ENCODE results near the gene ASB6. TPM values are rescaled to one million over a fixed set of nuclear protein-coding genes. Genes with fewer than 3 reads are reported as not detected.

The ASB6 gene
- total RNA-seq, 6 experiments from 2014 or later: 4.5 to 9.5 (median 5.4) TPM

GRCh38 chr9:129661029-129661428 lies 19.1 kb upstream of the ASB6 start:
- no peaks in the 10 kb centered on the region for H3K27me3 ChIP-seq
- DNase-seq (no peak), ATAC-seq (no peak)
- H3K4me1 ChIP-seq: no peaks in the 10 kb centered on the region
- intact Hi-C loops (cut with DNase I): no loop called here
- no peaks in the 10 kb centered on the region for H3K9me3 ChIP-seq
- H3K36me3 ChIP-seq: no peaks in the 10 kb centered on the region
- 64% methylated on average over 2 of the region's 2 CpGs for WGBS (ENCODE audit: insufficient coverage, low coverage, low lambda C conversion rate, missing lambda C conversion rate)
- H3K27ac ChIP-seq: no peak overlapping the region
- TF ChIP-seq POLR2A (IDR thresholded peaks at IDR 0.05): no peak
- TF ChIP-seq, protein P1, sequence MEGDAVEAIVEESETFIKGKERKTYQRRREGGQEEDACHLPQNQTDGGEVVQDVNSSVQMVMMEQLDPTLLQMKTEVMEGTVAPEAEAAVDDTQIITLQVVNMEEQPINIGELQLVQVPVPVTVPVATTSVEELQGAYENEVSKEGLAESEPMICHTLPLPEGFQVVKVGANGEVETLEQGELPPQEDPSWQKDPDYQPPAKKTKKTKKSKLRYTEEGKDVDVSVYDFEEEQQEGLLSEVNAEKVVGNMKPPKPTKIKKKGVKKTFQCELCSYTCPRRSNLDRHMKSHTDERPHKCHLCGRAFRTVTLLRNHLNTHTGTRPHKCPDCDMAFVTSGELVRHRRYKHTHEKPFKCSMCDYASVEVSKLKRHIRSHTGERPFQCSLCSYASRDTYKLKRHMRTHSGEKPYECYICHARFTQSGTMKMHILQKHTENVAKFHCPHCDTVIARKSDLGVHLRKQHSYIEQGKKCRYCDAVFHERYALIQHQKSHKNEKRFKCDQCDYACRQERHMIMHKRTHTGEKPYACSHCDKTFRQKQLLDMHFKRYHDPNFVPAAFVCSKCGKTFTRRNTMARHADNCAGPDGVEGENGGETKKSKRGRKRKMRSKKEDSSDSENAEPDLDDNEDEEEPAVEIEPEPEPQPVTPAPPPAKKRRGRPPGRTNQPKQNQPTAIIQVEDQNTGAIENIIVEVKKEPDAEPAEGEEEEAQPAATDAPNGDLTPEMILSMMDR (IDR thresholded peaks at IDR 0.05): no peak
- H3K4me3 ChIP-seq: no peak overlapping the region

DNA sequence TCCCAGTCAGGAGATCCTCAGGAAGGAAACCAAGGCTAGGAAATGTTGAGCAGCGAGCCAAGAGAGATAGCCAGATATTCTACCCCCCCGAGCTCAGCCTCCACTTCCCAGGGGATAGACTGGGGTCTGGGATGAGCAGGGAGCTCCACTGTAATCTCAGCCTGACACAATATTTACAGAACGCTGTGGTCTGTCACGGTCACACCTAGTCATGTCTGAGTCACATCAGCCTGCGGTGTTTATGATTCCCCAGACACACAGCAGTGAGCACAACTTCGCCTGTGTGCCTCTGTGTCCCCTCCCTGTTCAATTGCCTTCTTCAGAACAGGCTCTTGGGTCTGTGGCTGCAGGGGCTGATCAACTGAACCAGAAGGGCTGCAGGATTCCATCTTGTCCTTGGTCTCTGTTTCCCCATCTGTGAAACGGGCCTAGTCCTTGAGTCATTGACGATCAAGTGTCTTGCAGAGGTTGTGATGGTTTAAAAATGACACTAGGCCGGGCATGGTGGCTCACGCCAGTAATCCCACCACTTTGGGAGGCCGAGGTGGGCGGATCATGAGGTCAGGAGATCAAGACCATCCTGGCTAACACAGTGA lies 14.9 kb upstream of the ASB6 start:
- intact Hi-C loops (cut with DNase I): no loop called here
- no peaks in the 10 kb centered on the region for H3K27me3 ChIP-seq
- no peaks in the 10 kb centered on the region for H3K9me3 ChIP-seq
- no peak for ATAC-seq
- H3K4me1 ChIP-seq: no peaks in the 10 kb centered on the region
- DNase-seq: no peak
- H3K36me3 ChIP-seq: no peaks in the 10 kb centered on the region
- 63% methylated on average over 8 of the region's 12 CpGs for WGBS (ENCODE audit: insufficient coverage, low coverage, low lambda C conversion rate, missing lambda C conversion rate)
- H3K27ac ChIP-seq: no peak overlapping the region
- TF ChIP-seq, protein P1 (IDR thresholded peaks at IDR 0.05): no peak
- TF ChIP-seq POLR2A (IDR thresholded peaks at IDR 0.05): no peak
- H3K4me3 ChIP-seq: no peak overlapping the region

DNA sequence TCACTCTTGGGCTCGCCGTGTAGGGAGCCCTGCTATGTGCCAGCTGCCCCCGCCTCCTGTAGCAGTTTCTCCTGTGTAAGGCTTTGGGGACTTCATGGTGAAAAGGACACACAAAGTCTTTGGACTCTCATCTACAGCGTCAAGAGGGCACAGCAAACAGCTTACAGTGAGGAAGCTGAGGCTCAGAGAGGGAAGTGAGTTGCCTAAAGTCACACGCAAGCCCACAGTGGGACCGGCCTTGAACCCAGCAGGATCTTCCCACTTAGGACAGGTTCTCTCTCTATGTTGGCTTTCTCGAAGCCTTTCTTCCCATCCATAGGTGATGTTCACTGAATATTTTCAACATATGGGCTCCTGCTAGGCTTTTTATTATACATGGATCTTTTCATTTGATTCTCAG lies 13.7 kb upstream of the ASB6 start:
- no peaks in the 10 kb centered on the region for H3K9me3 ChIP-seq
- ATAC-seq (no peak), DNase-seq (no peak)
- H3K27ac ChIP-seq: no peak overlapping the region
- no peaks in the 10 kb centered on the region for H3K27me3 ChIP-seq
- no peak for TF ChIP-seq POLR2A (IDR thresholded peaks at IDR 0.05)
- TF ChIP-seq, protein P1 (IDR thresholded peaks at IDR 0.05): no peak
- no peak overlapping the region for H3K4me3 ChIP-seq
- no peaks in the 10 kb centered on the region for H3K36me3 ChIP-seq
- intact Hi-C loops (cut with DNase I): no loop called here
- no peaks in the 10 kb centered on the region for H3K4me1 ChIP-seq
- 51% methylated on average over 3 of the region's 7 CpGs for WGBS (ENCODE audit: insufficient coverage, low coverage, low lambda C conversion rate, missing lambda C conversion rate)

GRCh38 chr9:129655154-129655553 lies 13.2 kb upstream of the ASB6 start:
- whole genome bisulfite sequencing (ENCODE audit: insufficient coverage, low coverage, low lambda C conversion rate, missing lambda C conversion rate): 67% methylated on average over 1 of the region's 7 CpGs
- no peaks in the 10 kb centered on the region for H3K27me3 ChIP-seq
- H3K36me3 ChIP-seq: no peaks in the 10 kb centered on the region
- no peaks in the 10 kb centered on the region for H3K9me3 ChIP-seq
- ATAC-seq (no peak), DNase-seq (no peak)
- H3K4me3 ChIP-seq: no peak overlapping the region
- no peak overlapping the region for H3K27ac ChIP-seq
- no peaks in the 10 kb centered on the region for H3K4me1 ChIP-seq
- TF ChIP-seq, protein P1 (IDR thresholded peaks at IDR 0.05): no peak
- no peak for TF ChIP-seq POLR2A (IDR thresholded peaks at IDR 0.05)
- intact Hi-C loops (cut with DNase I): no loop called here

Data from right lobe of liver (tissue), 6 donors.